ENCODE measurements around the gene PPP1R3G.

PPP1R3G gene

GRCh38 chr6:5072440-5072839 lies 12.7 kb upstream of the PPP1R3G start:
- Histone ChIP-seq H3K4me1 (ENCODE audit: control insufficient read depth, insufficient read depth, low read length) (no peaks in the 10 kb centered on the region), H3K9me3 (ENCODE audit: control insufficient read depth, low read length) (no peaks in the 10 kb centered on the region), H3K4me3 (ENCODE audit: low read length) (no peak overlapping the region), H3K27me3 (replicated peaks; ENCODE audit: control insufficient read depth, insufficient read depth, low read length) (no peaks in the 10 kb centered on the region), H3K9ac (ENCODE audit: low read length) (no peak overlapping the region), H3K36me3 (ENCODE audit: control insufficient read depth, insufficient read depth, low read length, severe bottlenecking) (no peaks in the 10 kb centered on the region)
- DNase-seq (ENCODE audit: low read depth) = no peak

- Histone ChIP-seq H3K27me3 (replicated peaks; ENCODE audit: control insufficient read depth, insufficient read depth, low read length) (no peaks in the 10 kb centered on the region), H3K9me3 (ENCODE audit: control insufficient read depth, low read length) (no peaks in the 10 kb centered on the region), H3K4me1 (ENCODE audit: control insufficient read depth, insufficient read depth, low read length) (no peaks in the 10 kb centered on the region), H3K4me3 (ENCODE audit: low read length) (no peak overlapping the region), H3K9ac (ENCODE audit: low read length) (no peak overlapping the region), H3K36me3 (ENCODE audit: control insufficient read depth, insufficient read depth, low read length, severe bottlenecking) (no peaks in the 10 kb centered on the region)
- no peak for DNase-seq (ENCODE audit: low read depth)
These were observed 11.1 kb upstream of the PPP1R3G start for GRCh38 chr6:5073992-5074391.

- Histone ChIP-seq H3K36me3 (ENCODE audit: control insufficient read depth, insufficient read depth, low read length, severe bottlenecking) (no peaks in the 10 kb centered on the region), H3K27me3 (replicated peaks; ENCODE audit: control insufficient read depth, insufficient read depth, low read length) (no peaks in the 10 kb centered on the region), H3K4me1 (ENCODE audit: control insufficient read depth, insufficient read depth, low read length) (peaks cover 4% of the 10 kb centered on the region), H3K9me3 (ENCODE audit: control insufficient read depth, low read length) (no peaks in the 10 kb centered on the region), H3K9ac (ENCODE audit: low read length) (no peak overlapping the region), H3K4me3 (ENCODE audit: low read length) (no peak overlapping the region)
- DNase-seq (ENCODE audit: low read depth) = no peak
These were observed 8.2 kb upstream of the PPP1R3G start for GRCh38 chr6:5076931-5077330.

GRCh38 chr6:5078121-5078669 lies 6.9 kb upstream of the PPP1R3G start:
- H3K9ac ChIP-seq (ENCODE audit: low read length) = no peak overlapping the region
- no peaks in the 10 kb centered on the region for H3K9me3 ChIP-seq (ENCODE audit: control insufficient read depth, low read length)
- no peak for DNase-seq (ENCODE audit: low read depth)
- H3K4me3 ChIP-seq (ENCODE audit: low read length) = no peak overlapping the region
- H3K27me3 ChIP-seq (replicated peaks; ENCODE audit: control insufficient read depth, insufficient read depth, low read length) = no peaks in the 10 kb centered on the region
- H3K36me3 ChIP-seq (ENCODE audit: control insufficient read depth, insufficient read depth, low read length, severe bottlenecking) = no peaks in the 10 kb centered on the region
- H3K4me1 ChIP-seq (ENCODE audit: control insufficient read depth, insufficient read depth, low read length) = peaks cover 16% of the 10 kb centered on the region

GRCh38 chr6:5079692-5080091 lies 5.4 kb upstream of the PPP1R3G start:
- no peak for DNase-seq (ENCODE audit: low read depth)
- H3K9me3 ChIP-seq (ENCODE audit: control insufficient read depth, low read length) = no peaks in the 10 kb centered on the region
- H3K9ac ChIP-seq (ENCODE audit: low read length) = no peak overlapping the region
- no peak overlapping the region for H3K4me3 ChIP-seq (ENCODE audit: low read length)
- H3K27me3 ChIP-seq (replicated peaks; ENCODE audit: control insufficient read depth, insufficient read depth, low read length) = no peaks in the 10 kb centered on the region
- H3K4me1 ChIP-seq (ENCODE audit: control insufficient read depth, insufficient read depth, low read length) = peaks cover 23% of the 10 kb centered on the region
- no peaks in the 10 kb centered on the region for H3K36me3 ChIP-seq (ENCODE audit: control insufficient read depth, insufficient read depth, low read length, severe bottlenecking)

GRCh38 chr6:5080574-5080973 lies 4.6 kb upstream of the PPP1R3G start:
- Histone ChIP-seq H3K27me3 (replicated peaks; ENCODE audit: control insufficient read depth, insufficient read depth, low read length) (no peaks in the 10 kb centered on the region), H3K4me1 (ENCODE audit: control insufficient read depth, insufficient read depth, low read length) (peaks cover 23% of the 10 kb centered on the region), H3K4me3 (ENCODE audit: low read length) (no peak overlapping the region), H3K9me3 (ENCODE audit: control insufficient read depth, low read length) (no peaks in the 10 kb centered on the region), H3K36me3 (ENCODE audit: control insufficient read depth, insufficient read depth, low read length, severe bottlenecking) (no peaks in the 10 kb centered on the region), H3K9ac (ENCODE audit: low read length) (no peak overlapping the region)
- no peak for DNase-seq (ENCODE audit: low read depth)

- peaks cover 24% of the 10 kb centered on the region for H3K4me1 ChIP-seq (ENCODE audit: control insufficient read depth, insufficient read depth, low read length)
- no peaks in the 10 kb centered on the region for H3K36me3 ChIP-seq (ENCODE audit: control insufficient read depth, insufficient read depth, low read length, severe bottlenecking)
- no peak for DNase-seq (ENCODE audit: low read depth)
- H3K9ac ChIP-seq (ENCODE audit: low read length) = no peak overlapping the region
- H3K4me3 ChIP-seq (ENCODE audit: low read length) = no peak overlapping the region
- no peaks in the 10 kb centered on the region for H3K27me3 ChIP-seq (replicated peaks; ENCODE audit: control insufficient read depth, insufficient read depth, low read length)
- no peaks in the 10 kb centered on the region for H3K9me3 ChIP-seq (ENCODE audit: control insufficient read depth, low read length)
These were observed 4.0 kb upstream of the PPP1R3G start for GRCh38 chr6:5081182-5081581.

GRCh38 chr6:5081955-5082354 lies 3.2 kb upstream of the PPP1R3G start:
- no peaks in the 10 kb centered on the region for H3K27me3 ChIP-seq (replicated peaks; ENCODE audit: control insufficient read depth, insufficient read depth, low read length)
- no peak for DNase-seq (ENCODE audit: low read depth)

GRCh38 chr6:5082487-5083306 lies 2.4 kb upstream of the PPP1R3G start:
- no peaks in the 10 kb centered on the region for H3K9me3 ChIP-seq (ENCODE audit: control insufficient read depth, low read length)
- H3K4me3 ChIP-seq (ENCODE audit: low read length) = peak overlapping the region; percentile 54
- peak; percentile 89 for DNase-seq (ENCODE audit: low read depth)
- no peaks in the 10 kb centered on the region for H3K27me3 ChIP-seq (replicated peaks; ENCODE audit: control insufficient read depth, insufficient read depth, low read length)
- peak overlapping the region; percentile 15 for H3K9ac ChIP-seq (ENCODE audit: low read length)
- peaks cover 26% of the 10 kb centered on the region for H3K4me1 ChIP-seq (ENCODE audit: control insufficient read depth, insufficient read depth, low read length)
- H3K36me3 ChIP-seq (ENCODE audit: control insufficient read depth, insufficient read depth, low read length, severe bottlenecking) = no peaks in the 10 kb centered on the region

More at GRCh38 chr6:5081955-5082354, 3.2 kb upstream of the PPP1R3G start:
- H3K4me3 ChIP-seq (ENCODE audit: low read length) = peak overlapping the region; percentile 54
- H3K36me3 ChIP-seq (ENCODE audit: control insufficient read depth, insufficient read depth, low read length, severe bottlenecking) = no peaks in the 10 kb centered on the region
- no peaks in the 10 kb centered on the region for H3K9me3 ChIP-seq (ENCODE audit: control insufficient read depth, low read length)
- peaks cover 26% of the 10 kb centered on the region for H3K4me1 ChIP-seq (ENCODE audit: control insufficient read depth, insufficient read depth, low read length)
- H3K9ac ChIP-seq (ENCODE audit: low read length) = peak overlapping the region; percentile 15

GRCh38 chr6:5083307-5083583 lies 1.9 kb upstream of the PPP1R3G start:
- H3K27me3 ChIP-seq (replicated peaks; ENCODE audit: control insufficient read depth, insufficient read depth, low read length) = no peaks in the 10 kb centered on the region
- H3K9ac ChIP-seq (ENCODE audit: low read length) = no peak overlapping the region
- H3K9me3 ChIP-seq (ENCODE audit: control insufficient read depth, low read length) = no peaks in the 10 kb centered on the region
- no peaks in the 10 kb centered on the region for H3K36me3 ChIP-seq (ENCODE audit: control insufficient read depth, insufficient read depth, low read length, severe bottlenecking)
- no peak overlapping the region for H3K4me3 ChIP-seq (ENCODE audit: low read length)
- H3K4me1 ChIP-seq (ENCODE audit: control insufficient read depth, insufficient read depth, low read length) = peaks cover 26% of the 10 kb centered on the region
- DNase-seq (ENCODE audit: low read depth) = no peak

GRCh38 chr6:5083813-5084359 lies 1.3 kb upstream of the PPP1R3G start:
- no peak for DNase-seq (ENCODE audit: low read depth)
- Histone ChIP-seq H3K27me3 (replicated peaks; ENCODE audit: control insufficient read depth, insufficient read depth, low read length) (no peaks in the 10 kb centered on the region), H3K9me3 (ENCODE audit: control insufficient read depth, low read length) (no peaks in the 10 kb centered on the region), H3K4me1 (ENCODE audit: control insufficient read depth, insufficient read depth, low read length) (peaks cover 26% of the 10 kb centered on the region), H3K36me3 (ENCODE audit: control insufficient read depth, insufficient read depth, low read length, severe bottlenecking) (no peaks in the 10 kb centered on the region), H3K9ac (ENCODE audit: low read length) (peak overlapping the region; percentile 84), H3K4me3 (ENCODE audit: low read length) (peak overlapping the region; percentile 84)
